HG03457 (cell line): Measurements from ENCODE around the gene ACAD10.
"Not testable (repeated sequence)": the region's sequence is repeated elsewhere in the genome, so short reads cannot be mapped to it uniquely, and the experiment has no call there.

Experiments used
- ATAC-seq: cut with Tn5 transposase; IDR thresholded peaks from one replicate; pipeline ENCODE4 v1.9.1; 2021; ENCODE audit warnings: moderate number of reproducible peaks; ENCODE audit not compliant: unreplicated experiment

ACAD10 gene

DNA sequence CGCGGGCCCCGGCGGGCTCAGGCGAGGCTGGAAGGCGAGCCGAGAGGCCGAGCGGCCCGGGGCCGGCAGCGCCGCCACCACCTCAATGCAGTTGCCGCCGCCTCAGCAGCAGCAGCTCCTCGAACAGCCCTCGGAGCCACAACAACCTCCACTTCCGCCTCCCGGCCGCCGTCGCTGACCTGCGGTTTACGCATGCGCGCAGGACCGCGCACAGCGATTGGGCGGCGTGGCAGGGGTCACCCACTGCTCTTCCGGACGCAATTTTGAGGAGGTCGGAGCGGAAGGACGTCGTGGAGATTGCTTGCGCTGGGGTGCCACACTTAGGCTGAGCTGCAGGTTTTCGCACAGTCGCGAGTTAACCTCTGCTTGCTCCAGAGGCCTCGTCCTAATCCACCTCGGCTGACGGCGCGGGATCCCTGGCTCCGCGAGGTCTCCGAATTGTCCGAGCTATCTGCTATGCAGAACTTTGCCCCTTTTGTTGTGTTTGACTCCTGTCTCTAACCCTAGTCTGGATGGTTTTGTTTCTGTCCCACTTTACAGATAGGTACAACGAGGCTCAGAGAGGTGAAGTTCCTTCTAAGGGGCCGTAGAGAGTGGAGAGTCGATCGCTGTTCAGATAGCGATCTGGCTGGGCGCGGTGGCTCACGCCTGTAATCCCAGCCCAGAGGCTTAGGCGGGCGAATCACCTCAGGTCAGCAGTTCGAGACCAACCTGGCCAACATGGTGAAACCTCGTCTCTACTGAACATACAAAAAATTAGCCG, at the start of gene ACAD10, which contains the start of gene BRAP:
ACAD10 (plus strand) TSS at position 243 of the 763 bp plus-strand sequence. CDS start 6,657 bp downstream, outside the sequence.
BRAP (minus strand) TSS at position 146 of the 763 bp plus-strand sequence. CDS start 164 bp downstream, outside the sequence.
- peak; percentile 67 for ATAC-seq

DNA sequence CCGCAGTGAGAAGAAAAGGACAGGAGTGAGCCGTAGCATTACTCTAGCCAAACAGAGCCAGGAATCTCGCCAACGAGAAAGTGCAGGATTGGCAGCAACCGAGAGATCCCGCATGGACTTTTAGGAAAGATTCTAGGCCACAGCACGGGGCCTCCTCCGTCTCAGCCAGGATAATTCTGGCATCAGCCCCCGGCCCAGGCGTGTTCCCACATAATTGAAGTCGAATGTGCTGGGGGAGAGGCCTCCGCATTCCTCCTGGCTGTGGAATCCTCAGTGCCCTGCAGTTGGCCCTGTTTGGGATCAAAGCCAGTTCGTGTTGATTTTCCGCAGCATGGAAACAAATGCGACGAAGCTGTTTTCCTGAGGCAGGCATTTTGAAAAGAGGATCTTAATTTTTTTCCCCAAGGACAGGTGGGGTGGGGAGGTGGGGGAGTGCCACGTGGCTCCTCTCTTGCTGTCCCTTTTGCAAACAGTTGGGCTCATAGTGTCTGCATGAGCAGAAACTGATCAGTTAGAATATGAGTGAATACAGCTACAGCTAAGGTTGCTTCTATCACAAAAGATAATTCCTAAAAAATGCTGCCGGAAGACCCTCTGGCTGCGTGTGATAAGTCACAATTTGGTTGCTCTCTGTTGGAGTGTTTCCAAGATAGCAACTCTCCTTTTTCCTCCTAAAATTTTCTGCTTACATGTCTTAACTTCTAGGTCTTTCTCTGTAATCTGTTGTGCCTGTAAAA, 49.5 kb upstream of the ACAD10 start:
- ATAC-seq = no peak

DNA sequence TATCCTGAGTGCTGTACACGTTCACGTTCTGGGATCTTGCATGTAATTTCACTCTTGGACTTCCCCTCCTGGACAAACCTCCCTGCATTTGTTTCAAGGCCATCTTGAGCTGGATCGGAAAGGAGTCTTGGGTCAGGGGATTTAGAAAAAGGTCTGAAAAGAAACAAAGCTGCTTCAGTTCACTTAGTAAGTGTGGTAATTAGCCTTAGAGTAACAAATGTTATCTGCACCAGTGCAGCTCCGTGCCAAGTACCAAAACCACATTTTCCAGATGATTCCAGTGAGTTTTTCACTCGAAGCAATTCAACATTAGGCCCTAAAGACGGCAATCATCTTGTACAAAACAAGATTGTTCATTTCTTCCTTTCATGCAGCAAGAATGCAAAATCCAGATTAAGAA, 47.3 kb upstream of the ACAD10 start:
- ATAC-seq = no peak

DNA sequence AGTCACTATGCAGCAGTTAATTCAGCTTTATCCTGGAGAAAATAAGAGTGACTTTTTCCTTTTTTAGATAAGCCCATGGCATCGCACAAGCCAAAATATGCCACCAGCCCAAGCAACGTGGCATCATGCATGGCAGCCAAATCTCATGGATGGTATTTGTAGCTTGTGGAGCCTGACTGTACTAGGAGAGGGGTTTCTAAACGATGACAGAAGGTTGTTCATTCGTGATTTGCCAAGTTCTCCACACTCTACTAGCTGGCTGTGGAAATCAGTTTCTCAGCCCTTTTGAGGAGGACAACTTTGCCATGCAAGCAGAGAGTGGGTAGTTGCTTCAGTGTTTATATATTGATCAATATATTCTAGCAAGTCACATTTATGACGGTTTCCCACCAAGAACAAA, 45.3 kb upstream of the ACAD10 start:
- no peak for ATAC-seq

DNA sequence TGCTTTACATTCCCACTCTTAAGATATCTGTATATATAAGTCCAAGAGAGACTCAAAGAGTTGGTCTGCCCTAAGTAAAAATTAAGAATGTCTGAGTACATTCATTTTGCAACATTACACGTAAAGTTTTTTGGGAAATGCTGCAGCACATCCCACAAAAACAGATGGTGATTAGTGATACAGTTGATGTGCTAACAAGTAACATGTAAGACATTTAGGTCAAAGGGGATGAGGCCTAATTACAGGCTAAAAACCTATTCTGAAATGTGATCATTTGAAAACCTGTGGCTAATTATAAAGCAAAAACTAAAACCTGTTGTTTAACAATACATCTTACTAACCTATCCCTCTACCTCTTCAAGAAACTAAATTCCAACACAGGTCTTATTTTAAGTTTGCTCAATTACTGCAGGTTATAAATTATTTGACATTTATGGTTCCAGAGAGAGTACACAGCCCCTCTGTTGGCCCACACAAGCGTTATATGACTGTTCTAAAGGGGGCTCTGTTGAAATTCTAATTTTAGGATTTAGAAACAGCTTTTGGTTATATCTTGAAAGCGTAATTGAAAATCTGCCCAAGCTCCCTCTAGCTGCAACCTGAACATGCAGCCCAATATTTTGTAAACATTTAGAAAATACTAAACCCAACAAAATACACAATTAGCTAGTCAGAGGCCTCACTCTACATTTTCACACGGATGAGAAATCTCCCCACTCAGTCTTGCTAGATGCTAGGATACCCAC, 43.0 kb upstream of the ACAD10 start:
- no peak for ATAC-seq

DNA sequence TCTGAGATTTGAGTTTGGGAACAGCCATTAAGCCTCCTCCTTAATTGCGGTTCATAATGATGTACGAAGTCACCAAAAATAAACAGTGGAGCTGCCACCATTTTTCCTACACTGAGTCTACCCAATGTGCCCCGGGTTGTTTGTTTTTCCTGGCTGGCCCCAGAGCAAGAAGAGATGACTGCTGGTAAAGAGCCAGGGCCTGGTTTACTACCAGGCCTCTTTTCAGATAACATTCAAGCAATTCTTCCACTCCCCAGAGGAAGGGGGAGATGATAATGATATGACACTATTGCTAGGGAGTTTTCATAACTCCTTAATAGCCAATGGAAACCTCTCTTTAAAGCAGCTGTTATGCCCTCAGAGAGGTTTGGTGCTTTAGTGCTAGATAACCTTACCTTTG, 42.4 kb upstream of the ACAD10 start:
- no peak for ATAC-seq

DNA sequence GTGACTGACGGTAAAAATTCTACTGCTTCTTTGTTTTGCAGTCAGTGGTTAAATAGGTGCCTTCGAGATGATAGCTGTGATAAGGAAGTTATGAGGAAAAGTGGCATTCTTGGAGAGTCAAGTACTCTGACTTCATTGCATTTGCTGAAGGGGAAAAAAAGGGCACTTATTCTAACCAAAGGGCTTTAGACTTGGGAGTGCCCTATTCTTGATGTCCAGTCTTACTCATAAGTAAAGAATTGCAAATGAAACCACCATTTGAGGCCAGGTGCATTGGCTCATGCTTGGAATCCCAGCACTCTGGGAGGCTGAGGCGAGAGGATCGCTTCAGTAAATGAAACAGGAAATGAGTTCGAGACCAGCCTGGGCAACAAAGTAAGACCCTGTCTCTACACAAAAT, 40.4 kb upstream of the ACAD10 start:
- no peak for ATAC-seq

DNA sequence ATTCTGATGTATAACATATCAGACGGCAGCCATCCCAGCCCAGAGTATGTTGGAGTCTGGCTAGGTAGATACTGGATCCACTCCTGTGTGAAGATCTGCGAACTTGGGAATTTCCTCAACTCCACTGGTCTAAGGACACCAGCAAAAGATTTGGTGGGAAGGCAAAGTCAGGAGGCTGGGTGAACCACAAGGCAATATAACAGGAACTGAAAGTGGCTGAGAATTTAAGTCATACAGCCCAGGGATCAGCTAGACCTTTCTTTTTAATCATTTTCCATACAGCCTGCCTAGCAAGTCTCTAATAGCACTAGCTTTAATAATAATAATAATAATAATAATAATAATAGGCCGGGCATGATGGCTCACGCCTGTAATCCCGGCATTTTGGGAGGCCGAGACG, 34.9 kb upstream of the ACAD10 start:
- ATAC-seq = no peak

DNA sequence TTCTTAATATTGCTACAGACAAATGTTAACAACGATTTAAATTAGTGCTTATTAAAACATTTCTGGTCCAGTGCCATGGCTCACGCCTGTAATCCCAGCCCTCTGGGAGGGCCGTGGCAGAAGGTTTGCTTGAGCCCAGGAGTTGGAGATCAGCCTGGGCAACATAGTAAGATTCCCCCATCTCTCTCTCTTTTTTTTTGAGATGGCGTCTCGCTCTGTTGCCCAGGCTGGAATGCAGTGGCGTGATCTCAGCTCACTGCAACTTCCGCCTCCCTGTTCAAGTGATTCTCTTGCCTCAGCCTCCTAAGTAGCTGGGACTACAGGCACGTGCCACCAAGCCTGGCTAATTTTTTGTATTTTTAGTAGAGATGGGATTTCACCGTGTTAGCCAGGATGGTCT, 33.3 kb upstream of the ACAD10 start:
- ATAC-seq = not testable (repeated sequence)

DNA sequence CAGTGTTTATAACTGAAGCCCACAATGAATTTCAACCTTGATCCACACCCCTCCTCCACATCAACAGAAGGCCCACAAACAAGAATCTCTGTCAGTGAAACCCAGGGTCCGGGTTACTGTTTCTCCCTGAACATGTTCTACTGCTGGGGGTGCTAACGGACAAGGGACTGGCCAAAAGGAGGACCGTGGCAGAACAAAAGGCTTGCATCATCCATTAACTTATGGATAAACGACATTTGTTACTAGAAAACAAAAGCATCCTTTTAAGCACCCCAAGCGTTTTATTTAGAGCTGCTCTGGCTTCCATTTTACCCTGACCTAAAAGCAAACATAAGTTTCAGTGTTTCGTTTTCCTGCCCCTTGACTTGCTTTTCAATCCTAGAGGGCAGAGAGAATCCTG, 32.3 kb upstream of the ACAD10 start:
- ATAC-seq = no peak

DNA sequence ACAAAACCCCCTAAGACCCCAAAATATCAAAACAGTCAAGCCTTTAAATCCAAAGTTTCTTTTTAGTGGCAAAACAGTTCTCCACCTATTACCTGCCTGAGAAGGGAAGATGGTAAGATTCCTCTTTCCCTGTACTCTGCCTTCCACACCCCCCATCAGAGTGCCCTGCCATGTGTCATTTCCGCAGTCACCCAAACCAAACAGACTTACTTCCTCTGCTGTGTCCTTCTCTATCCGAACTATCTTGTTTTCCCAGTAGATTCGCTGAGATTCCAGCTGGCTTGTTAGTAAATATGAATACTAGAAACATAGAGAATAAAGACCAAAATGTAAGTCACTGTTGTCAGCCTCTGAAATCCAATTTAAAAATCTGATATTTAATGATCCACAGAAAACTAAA, 30.5 kb upstream of the ACAD10 start:
- no peak for ATAC-seq

DNA sequence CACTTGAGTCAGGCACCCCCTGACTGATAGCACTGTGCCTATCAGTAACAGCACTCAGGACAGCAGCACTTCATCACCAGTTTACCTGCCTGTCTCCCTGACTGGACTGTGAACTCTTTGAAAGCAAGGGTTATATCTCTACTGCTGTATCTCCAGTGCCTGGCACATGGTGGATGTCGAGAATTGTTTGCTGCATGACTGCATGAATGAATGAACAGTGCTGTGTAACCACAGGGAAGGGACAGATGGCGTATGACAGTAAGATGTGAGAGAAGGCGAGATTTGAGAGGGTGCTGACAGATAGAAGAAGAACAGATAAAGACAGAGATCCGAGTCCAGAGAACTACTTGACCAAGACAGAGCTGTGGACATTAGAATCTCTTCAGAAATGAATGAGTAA, 29.8 kb upstream of the ACAD10 start:
- no peak for ATAC-seq

DNA sequence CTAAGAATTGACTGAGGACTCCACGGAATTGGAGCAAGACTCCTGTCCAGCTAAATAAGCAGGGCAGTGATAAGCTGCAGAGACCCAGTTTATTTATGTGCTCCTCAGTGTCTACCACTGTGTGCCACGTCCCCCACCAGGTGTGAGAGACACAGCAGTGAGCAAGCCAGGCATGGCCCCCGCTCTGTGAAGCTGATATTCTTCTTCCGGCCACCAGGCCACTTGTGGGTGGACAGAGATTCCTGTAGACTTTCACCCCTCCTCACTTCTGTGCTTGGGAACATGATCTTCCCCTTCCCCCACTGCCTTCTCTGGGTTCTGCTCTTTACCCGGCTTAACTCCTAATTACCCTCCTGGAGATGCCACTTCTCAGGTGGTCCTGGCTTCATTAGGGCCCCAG, 21.4 kb upstream of the ACAD10 start:
- ATAC-seq = no peak

DNA sequence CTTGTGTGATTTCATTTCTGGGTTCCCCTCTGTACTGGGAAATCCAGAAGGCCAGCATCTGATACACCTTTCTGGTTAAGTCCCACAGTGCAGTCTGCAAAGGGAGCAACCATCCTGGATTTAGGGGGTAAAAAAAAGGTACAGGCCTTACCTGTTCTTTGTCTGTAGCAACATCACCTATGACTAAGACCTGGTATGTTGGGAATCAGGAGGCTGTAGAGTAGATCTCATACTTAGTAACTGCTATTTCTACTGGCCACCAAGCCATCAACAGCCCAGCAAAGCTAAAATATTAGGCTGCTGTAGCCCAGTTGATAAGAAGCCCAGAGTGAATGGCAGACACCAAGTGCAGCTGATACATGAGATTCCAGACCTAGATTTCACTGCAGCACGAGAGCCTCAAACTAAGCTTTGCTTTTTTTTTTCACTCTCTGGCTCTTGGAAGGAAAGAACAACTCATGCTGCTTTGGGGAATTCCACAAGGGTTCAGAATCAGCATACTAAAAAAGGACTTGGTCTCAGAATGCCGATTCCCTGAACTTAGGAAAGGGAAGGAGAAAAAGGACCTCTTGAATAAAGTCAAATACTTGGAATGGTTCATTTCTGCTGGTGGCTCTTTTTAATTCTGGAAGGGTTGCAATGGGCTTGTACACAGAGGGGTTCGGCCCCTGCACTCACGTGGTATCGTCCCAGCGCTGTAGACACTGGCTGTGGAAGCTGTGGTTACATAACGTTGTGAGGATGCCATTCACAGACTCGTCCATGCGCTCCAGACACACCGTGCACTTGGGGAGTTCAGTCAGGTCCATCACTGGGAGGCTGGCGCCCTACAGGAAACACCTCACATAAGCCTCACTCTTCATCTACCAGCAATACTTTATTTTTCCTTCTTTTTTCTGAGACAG, 20.6 kb upstream of the ACAD10 start:
- ATAC-seq = no peak

DNA sequence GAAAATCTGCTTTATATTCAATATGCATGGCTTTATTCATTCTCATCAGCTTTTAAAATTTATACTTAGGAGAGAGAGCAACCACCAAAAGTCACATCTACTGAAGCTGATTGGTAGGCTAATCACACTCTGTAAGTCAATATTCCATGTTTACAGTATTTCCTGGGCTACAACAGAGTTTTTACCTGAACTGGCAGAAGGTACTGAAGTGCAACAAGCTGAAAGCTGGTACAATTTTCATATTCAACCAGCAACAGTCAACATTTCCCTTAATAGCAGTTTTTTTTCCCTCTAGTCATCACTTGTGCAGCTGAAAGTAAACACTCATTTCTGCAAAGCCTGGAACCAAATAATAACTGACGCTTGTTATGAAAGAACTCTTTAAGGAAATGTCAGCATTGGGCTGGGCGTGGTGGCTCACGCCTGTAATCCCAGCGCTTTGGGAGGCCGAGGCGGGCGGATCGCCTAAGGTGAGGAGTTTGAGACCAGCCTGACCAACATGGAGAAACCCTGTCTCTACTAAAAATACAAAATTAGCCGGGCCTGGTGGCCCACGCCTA, 13.0 kb upstream of the ACAD10 start:
- ATAC-seq = no peak

DNA sequence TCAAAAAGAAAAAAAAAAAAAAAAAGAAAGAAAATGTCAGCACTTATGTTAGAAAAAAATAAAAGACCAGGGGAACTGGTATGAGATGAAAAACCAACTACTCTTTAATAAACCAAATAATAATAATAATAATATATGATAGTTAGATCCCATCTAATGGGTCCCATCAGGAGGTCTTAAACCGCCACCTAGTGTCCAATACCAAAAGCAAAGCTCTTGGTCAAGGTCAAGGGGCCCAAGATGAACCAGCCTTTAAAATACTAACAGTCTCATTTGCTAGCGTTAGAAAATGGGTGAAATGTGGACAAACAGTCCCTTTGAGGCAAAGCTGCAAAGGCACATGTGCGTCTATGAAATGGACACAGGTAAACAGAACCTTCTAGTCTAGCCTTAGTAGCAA, 12.3 kb upstream of the ACAD10 start:
- ATAC-seq = no peak

DNA sequence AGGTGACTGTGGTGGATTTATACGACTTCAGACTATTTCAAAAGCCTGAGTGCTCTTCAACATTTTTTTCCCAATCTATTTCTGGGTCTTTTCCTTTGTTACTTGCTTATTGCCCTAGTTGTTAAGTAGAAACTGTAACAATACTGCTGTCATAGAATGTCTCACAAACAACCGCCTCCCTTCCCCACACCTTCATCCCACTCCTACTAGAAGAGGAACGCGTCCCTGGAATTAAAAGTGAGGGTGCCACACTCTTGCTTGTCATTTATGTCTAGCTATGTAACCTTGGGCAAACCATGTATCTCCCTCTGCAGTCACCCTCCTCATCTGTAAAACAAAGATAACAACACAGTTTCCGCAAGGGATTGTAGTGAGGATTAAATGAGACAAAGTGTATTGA, 8.7 kb upstream of the ACAD10 start:
- no peak for ATAC-seq

DNA sequence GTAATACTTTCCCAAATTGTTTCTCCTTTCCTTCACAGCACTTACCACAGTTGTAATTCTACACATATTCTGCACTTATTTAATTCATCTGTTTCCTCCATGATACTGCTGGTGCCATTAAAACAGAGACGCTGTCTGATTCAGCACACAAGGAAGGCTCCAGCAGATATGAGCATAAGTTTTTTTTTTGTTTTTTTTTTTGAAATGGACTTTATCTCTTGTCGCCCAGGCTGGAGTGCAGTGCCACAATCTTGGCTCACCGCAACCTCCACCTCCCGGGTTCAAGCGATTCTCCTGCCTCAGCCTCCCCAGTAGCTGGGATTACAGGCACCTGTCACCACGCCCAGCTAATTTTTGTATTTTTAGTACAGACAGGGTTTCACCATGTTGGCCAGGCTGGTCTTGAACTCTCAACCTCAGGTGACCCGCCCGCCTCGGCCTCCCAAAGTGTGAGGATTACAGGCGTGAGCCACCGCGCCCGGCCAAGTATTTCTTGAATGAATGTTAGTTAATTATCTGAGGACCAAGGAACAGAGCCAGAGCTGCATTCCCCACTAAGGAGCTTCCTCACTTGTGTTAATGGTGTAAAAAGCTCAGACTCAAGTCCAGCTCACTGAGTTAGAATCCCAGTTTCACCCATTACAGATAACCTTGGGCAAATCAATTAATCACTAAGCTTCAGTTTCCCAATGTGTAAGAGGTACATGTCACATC, 1.2 kb upstream of the ACAD10 start:
- ATAC-seq = not testable (repeated sequence)

DNA sequence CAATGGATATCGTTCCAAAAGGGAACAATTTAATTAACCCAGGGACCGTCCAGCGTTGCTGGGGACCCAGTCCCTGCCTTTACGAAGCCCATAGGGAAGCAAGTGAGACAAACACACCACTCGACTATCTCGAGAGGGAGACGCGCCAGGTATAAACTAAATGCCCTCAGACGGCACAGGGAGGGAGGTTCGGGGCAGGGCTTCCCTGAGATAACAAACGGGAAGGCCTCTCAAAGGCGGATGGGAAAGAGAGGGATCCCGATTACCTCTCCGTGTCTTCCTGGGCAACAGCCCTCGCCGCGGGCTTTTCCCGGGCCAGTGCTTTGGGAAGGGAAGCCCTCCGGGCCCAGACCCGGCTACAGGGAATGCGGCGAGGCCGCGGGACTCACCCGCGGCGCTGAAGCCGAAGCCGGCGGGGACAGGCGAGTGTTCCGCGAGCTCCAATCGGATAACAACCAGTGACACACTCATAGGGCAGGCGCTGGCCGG, 487 bp upstream of the ACAD10 start:
- ATAC-seq = peak; percentile 22
